GM12878 (cell line): ENCODE measurements around the gene ZNF888. TPM values are rescaled to one million over a fixed set of nuclear protein-coding genes. Genes with fewer than 3 reads are reported as not detected.

Experiments used
- ATAC-seq: fragments of 200-7000 bp; cut with Tn5 transposase; 3 replicates; pipeline ENCODE4 v1.9.1; 2020; ENCODE audit warnings: mild to moderate bottlenecking, moderate library complexity
- BruUV-seq: library from RNA; stranded (reverse); fragments of 400-500 nt; replicated peaks from 2 replicates; lab custom pipeline; 2021; lab: Mats Ljungman, UMichigan
- CTCF ChIA-PET: fragments of 300-600 bp; sonication (Branson Sonifier 250); formaldehyde crosslinking; extraction: SDS; loops from one replicate; lab custom pipeline; 2021; ENCODE audit warnings: inconsistent platforms; lab: Yijun Ruan, JAX
- POLR2A ChIA-PET: fragments of 350-600 bp; formaldehyde crosslinking; extraction: SDS; loops from one replicate; lab custom pipeline; 2021; ENCODE audit warnings: inconsistent platforms; lab: Charles Lee
- RAD21 ChIA-PET: fragments of 300-600 bp; sonication (Branson Sonifier 250); formaldehyde crosslinking; loops from one replicate; lab custom pipeline; 2023; ENCODE audit warnings: antibody characterized with exemption; ENCODE audit not compliant: unreplicated experiment; lab: Charles Lee
- SMC1A ChIA-PET: fragments of 300-600 bp; sonication (Branson Sonifier 250); formaldehyde crosslinking; loops from one replicate; lab custom pipeline; 2023; ENCODE audit not compliant: unreplicated experiment, uncharacterized antibody; lab: Charles Lee
- DNase-seq: peaks from one replicate; pipeline ENCODE4 v3.0.0-alpha.2; 2011; ENCODE audit warnings: low read depth, low spot score
- FAIRE-seq: peaks from 3 replicates; lab custom pipeline; 2011; peaks lifted over from hg19 to GRCh38; lab: Jason Lieb, UNC
- H2AFZ ChIP-seq: 2 replicates; pipeline ENCODE4 v1.6.0; 2011; ENCODE audit warnings: low read depth, low read length, control low read depth; ENCODE audit not compliant: control insufficient read depth
- H3K27ac ChIP-seq: 2 replicates; pipeline ENCODE4 v1.5.1; 2011; ENCODE audit warnings: control low read depth; ENCODE audit not compliant: control insufficient read depth, insufficient read depth
- H3K27me3 ChIP-seq, 2 experiments: replicated peaks in 1 of 2; 2 replicates each; pipeline versions ENCODE4 v1.6.0 to v1.6.1; 2011; ENCODE audit warnings: low read length in 1 of 2; ENCODE audit not compliant: control insufficient read depth in 2 of 2, insufficient read depth in 2 of 2
- H3K36me3 ChIP-seq, 2 experiments: 2 replicates each; pipeline ENCODE4 v1.5.1; 2011; ENCODE audit warnings: low read length in 1 of 2; ENCODE audit not compliant: control insufficient read depth in 2 of 2, insufficient read depth in 2 of 2
- H3K4me1 ChIP-seq: 2 replicates; pipeline ENCODE4 v1.6.1; 2011; ENCODE audit warnings: mild to moderate bottlenecking, low read length, moderate library complexity, mixed read lengths; ENCODE audit not compliant: control insufficient read depth, insufficient read depth
- H3K4me2 ChIP-seq: 2 replicates; pipeline ENCODE4 v1.6.0; 2011; ENCODE audit warnings: control low read depth; ENCODE audit not compliant: control insufficient read depth, insufficient read depth
- H3K4me3 ChIP-seq: fragments of 200-600 bp; sonication (generic); 2 replicates; pipeline ENCODE4 v1.5.1; 2016
- H3K79me2 ChIP-seq: 2 replicates; pipeline ENCODE4 v1.6.0; 2011; ENCODE audit warnings: low read length; ENCODE audit not compliant: control insufficient read depth, insufficient read depth
- H3K9ac ChIP-seq: 2 replicates; pipeline ENCODE4 v1.8.0; 2011; ENCODE audit warnings: low read length, control low read depth, mixed read lengths; ENCODE audit not compliant: control insufficient read depth, insufficient read depth
- H3K9me3 ChIP-seq: replicated peaks from 3 replicates; pipeline ENCODE4 v1.5.1; 2011; ENCODE audit warnings: mild to moderate bottlenecking, low read length; ENCODE audit not compliant: control insufficient read depth, insufficient read depth
- H4K20me1 ChIP-seq: 2 replicates; pipeline ENCODE4 v1.6.0; 2011; ENCODE audit not compliant: control insufficient read depth, insufficient read depth
- MTA2 ChIP-seq: fragments of 450-650 bp; IDR thresholded peaks from 2 replicates; pipeline ENCODE4 v1.6.1; 2016; ENCODE audit warnings: low read depth, mild to moderate bottlenecking, moderate library complexity
- NKRF ChIP-seq: fragments of 450-650 bp; conservative IDR thresholded peaks from 2 replicates; pipeline ENCODE4 v1.6.1; 2017; ENCODE audit warnings: mild to moderate bottlenecking, moderate library complexity
- SIN3A ChIP-seq: IDR thresholded peaks from 2 replicates; pipeline ENCODE4 v1.6.1; 2012; ENCODE audit warnings: low read depth, low read length, improper control_type of control experiment
- TAF1 ChIP-seq: IDR thresholded peaks from 2 replicates; pipeline ENCODE4 v1.6.1; 2011; ENCODE audit warnings: mild to moderate bottlenecking, low read depth, low read length, borderline replicate concordance
- TCF3 ChIP-seq: IDR thresholded peaks from 2 replicates; pipeline ENCODE4 v1.6.1; 2012; ENCODE audit warnings: low read depth, mild to moderate bottlenecking, low read length, borderline replicate concordance; ENCODE audit not compliant: insufficient read depth
- WGBS: methylation state at CpG from one replicate; pipeline ENCODE4 v1.1.6; 2016; ENCODE audit warnings: low lambda C conversion rate; ENCODE audit not compliant: insufficient replicate concordance, insufficient coverage; ENCODE audit errors: missing lambda C conversion rate; 5-methylcytosine and 5-hydroxymethylcytosine counted together
- in situ Hi-C: fragments of 300-500 bp; cut with MboI; formaldehyde crosslinking; loops from 9 replicates; pipeline ENCODE4 v1.14.3; 2018; ENCODE audit warnings: mixed read lengths
- intact Hi-C: fragments of 100-400 bp; cut with micrococcal nuclease; formaldehyde crosslinking; loops from one replicate; pipeline ENCODE4 v1.14.2; 2022; ENCODE audit not compliant: unreplicated experiment
- polyA plus RNA-seq, 11 experiments: library from polyadenylated mRNA; depleted of rRNA in 4 of 11; unstranded in 6 of 11; stranded (reverse) in 5 of 11; fragments of >200 nt; fragmentation: Nextera tagmentation in 4 of 11; fragmentation: Illumina TruSeq in 1 of 11; extraction: Ambion mirVana in 4 of 11; extraction: Trizol in 1 of 11; gene quantifications; 1 replicate in 1 of 11; 2 replicates in 10 of 11; pipeline versions ENCODE4 v1.2.1 to v1.2.3, GENCODE V29; 2011 to 2016; ENCODE audit warnings: inconsistent platforms in 2 of 11, missing spikeins in 2 of 11, low read depth in 1 of 11
- total RNA-seq, 4 experiments: library from RNA; depleted of rRNA in 3 of 4; stranded (reverse); fragments of >200 nt in 3 of 4; fragmentation: Illumina TruSeq in 1 of 4; extraction: Trizol in 1 of 4; gene quantifications; 2 replicates each; pipeline versions ENCODE4 v1.2.1 to v1.2.3, GENCODE V29; 2013 to 2021
- TF ChIP-seq, protein P1 (sequence below): fragments of 450-650 bp; IDR thresholded peaks from 2 replicates; pipeline ENCODE4 v1.6.1; 2016; ENCODE audit warnings: mild to moderate bottlenecking

ZNF888 gene
- total and polyA plus RNA-seq, 10 of the 15 experiments (the other 5 are each of a cell fraction or from before 2014, with no cell fraction given) = 0.26 to 4.3 (median 2.7) TPM

DNA sequence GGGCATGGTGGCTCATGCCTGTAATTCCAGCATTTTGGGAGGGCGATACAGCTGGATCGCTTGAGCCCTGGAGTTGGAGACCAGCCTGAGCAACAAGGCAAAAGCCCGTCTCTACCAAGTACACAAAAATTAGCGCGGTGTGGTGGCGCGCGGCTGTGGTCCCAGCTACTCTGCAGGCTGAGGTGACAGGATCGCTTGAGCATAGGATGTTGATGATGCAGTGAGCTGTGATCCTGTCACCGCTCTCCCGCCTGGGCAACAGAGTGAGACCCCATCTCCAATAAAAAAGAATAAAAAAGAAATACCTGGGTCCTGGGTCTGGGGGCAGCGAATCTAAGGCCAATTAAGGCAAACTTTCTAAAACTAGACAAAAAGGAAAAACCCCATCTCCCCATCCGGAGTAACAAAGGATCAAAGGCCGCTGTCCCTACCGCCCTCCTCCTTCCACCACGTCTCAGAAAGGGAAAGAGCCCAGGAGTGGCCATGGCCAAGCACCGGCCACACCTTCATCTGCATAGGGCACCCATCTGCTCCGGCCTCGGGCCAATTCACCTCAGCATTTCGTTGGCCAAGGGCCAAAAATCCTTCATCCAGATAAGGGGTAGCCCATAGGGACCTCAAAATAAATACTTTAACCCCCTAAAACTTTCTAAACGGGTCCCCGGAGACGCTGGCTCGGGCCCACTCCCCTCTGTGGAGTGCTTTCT, 26.6 kb downstream of the ZNF888 start:
- ChIA-PET RAD21 (no interaction called here), POLR2A (interaction anchor here (1.0 kb wide), 1 partner anchor 22 kb away, joined by 3 read pairs; no protein-coding TSS in a partner anchor), CTCF (interaction anchor here (0.7 kb wide), 1 partner anchor 618 kb away, joined by 5 read pairs; no protein-coding TSS in a partner anchor), SMC1A (interaction anchor here (0.9 to 1.5 kb wide), 2 partner anchors 19 to 71 kb away, joined by 3 read pairs; no protein-coding TSS in a partner anchor)
- TF ChIP-seq, protein P1, sequence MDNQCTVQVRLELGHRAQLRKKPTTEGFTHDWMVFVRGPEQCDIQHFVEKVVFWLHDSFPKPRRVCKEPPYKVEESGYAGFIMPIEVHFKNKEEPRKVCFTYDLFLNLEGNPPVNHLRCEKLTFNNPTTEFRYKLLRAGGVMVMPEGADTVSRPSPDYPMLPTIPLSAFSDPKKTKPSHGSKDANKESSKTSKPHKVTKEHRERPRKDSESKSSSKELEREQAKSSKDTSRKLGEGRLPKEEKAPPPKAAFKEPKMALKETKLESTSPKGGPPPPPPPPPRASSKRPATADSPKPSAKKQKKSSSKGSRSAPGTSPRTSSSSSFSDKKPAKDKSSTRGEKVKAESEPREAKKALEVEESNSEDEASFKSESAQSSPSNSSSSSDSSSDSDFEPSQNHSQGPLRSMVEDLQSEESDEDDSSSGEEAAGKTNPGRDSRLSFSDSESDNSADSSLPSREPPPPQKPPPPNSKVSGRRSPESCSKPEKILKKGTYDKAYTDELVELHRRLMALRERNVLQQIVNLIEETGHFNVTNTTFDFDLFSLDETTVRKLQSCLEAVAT = peak; percentile 94
- TF ChIP-seq SIN3A = no peak
- Histone ChIP-seq H3K4me1 (no peaks in the 10 kb centered on the region; the same call in 1 of the 2 replicates), H3K9me3 (no peaks in the 10 kb centered on the region; the same call in 1 of the 3 replicates), H3K27me3 (no peaks in the 10 kb centered on the region), H4K20me1 (no peaks in the 10 kb centered on the region), H2AFZ (peak overlapping the region; percentile 77), H3K9ac (peak overlapping the region; percentile 86), H3K79me2 (peaks cover 3% of the 10 kb centered on the region), H3K36me3 (no peaks in the 10 kb centered on the region; a peak in 1 of 4 replicates), H3K4me2 (peak overlapping the region; percentile 86), H3K4me3 (peak overlapping the region; percentile 73), H3K27ac (peak overlapping the region; percentile 83)
- intact Hi-C loops = no loop called here
- ATAC-seq (peak; percentile 63), DNase-seq (no peak), FAIRE-seq (no peak)
- in situ Hi-C loops = no loop called here
- 64% methylated on average over 24 of the region's 24 CpGs for WGBS
- BruUV-seq = no TSS peak

DNA sequence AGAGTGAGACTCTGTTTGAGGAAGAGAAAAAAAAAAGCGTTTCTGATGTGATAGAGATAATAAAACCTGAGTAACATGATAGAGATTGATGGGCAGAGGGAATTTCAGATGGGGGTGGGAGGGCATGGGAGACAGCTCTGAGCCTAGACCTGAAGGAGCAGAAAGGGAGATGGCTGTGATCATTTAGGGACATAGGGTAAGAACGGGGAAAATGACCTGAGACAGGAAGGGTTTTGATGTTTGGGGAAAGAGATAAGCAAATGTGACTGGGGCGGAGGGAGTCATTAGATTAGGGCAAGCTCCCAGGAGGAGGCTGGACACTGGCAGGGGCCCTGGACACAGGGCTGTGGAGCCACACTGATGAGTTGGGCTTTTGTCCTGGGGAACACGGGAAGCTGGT, 31.9 kb downstream of the ZNF888 start:
- intact Hi-C loops (no loop called here), in situ Hi-C loops (no loop called here)
- no peak overlapping the region for H3K9ac ChIP-seq
- ATAC-seq (no peak), DNase-seq (no peak), FAIRE-seq (no peak)
- H3K27ac ChIP-seq = no peak overlapping the region
- H3K4me1 ChIP-seq = no peaks in the 10 kb centered on the region
- CTCF ChIA-PET = no interaction called here
- RAD21 ChIA-PET = no interaction called here
- H3K79me2 ChIP-seq = no peaks in the 10 kb centered on the region
- WGBS = 51% methylated on average over 4 of the region's 4 CpGs
- no peaks in the 10 kb centered on the region; a peak in 1 of 4 replicates for H3K36me3 ChIP-seq
- no peak overlapping the region for H3K4me2 ChIP-seq
- SMC1A ChIA-PET = no interaction called here
- TF ChIP-seq MTA2 (no peak), TAF1 (no peak), NKRF (no peak), TCF3 (no peak)
- TF ChIP-seq, protein P1 = no peak
- POLR2A ChIA-PET = interaction anchor here (0.8 kb wide), 1 partner anchor 11 kb away, joined by 3 read pairs; no protein-coding TSS in a partner anchor
- no TSS peak for BruUV-seq
- no peaks in the 10 kb centered on the region for H4K20me1 ChIP-seq
- H3K27me3 ChIP-seq = no peaks in the 10 kb centered on the region
- no peak overlapping the region for H2AFZ ChIP-seq
- no peak overlapping the region for H3K4me3 ChIP-seq
- no peaks in the 10 kb centered on the region; the same call in 2 of the 3 replicates for H3K9me3 ChIP-seq
